HepG2 (cell line): ENCODE results near the gene MINDY1. TPM values are rescaled to one million over a fixed set of nuclear protein-coding genes. Genes with fewer than 3 reads are reported as not detected.

Experiments
- ATAC-seq: fragments of 200-7000 bp; cut with Tn5 transposase; 3 replicates; pipeline ENCODE4 v1.9.1; 2020; ENCODE audit warnings: mild to moderate bottlenecking, moderate library complexity
- BruUV-seq: library from RNA; stranded (reverse); fragments of 400-500 nt; replicated peaks from 2 replicates; lab custom pipeline; 2021; lab: Mats Ljungman, UMichigan
- CTCF ChIA-PET: fragments of 300-600 bp; formaldehyde crosslinking; extraction: SDS; loops from one replicate; lab custom pipeline; 2021; ENCODE audit warnings: low total read pairs, inconsistent platforms, low intra/inter-chr PET ratio; lab: Yijun Ruan, JAX
- POLR2A ChIA-PET: fragments of 350-600 bp; sonication (Branson Sonifier 250); formaldehyde crosslinking; loops from one replicate; lab custom pipeline; 2020; ENCODE audit warnings: antibody characterized with exemption, inconsistent platforms; lab: Yijun Ruan, JAX
- DNase-seq: peaks from one replicate; pipeline ENCODE4 v3.0.0-alpha.2; 2015; ENCODE audit warnings: low spot score
- FAIRE-seq: peaks from 3 replicates; lab custom pipeline; 2011; peaks lifted over from hg19 to GRCh38; lab: Jason Lieb, UNC
- H2AFZ ChIP-seq: one replicate; pipeline ENCODE4 v1.6.1; 2011; ENCODE audit warnings: low read length, inconsistent platforms
- H3K27ac ChIP-seq: fragments of 300-600 bp; 3 replicates; pipeline ENCODE4 v1.8.0; 2011; ENCODE audit warnings: mixed run types, mild to moderate bottlenecking, mixed read lengths, low read length, inconsistent platforms; ENCODE audit not compliant: insufficient read depth; ENCODE audit errors: extremely low read length
- H3K27me3 ChIP-seq, 2 experiments: fragments of 200-600 bp in 1 of 2; 2 replicates in 1 of 2; 3 replicates in 1 of 2; pipeline versions ENCODE4 v1.6.0 to v1.8.0; 2011; ENCODE audit warnings: low read length in 2 of 2, mild to moderate bottlenecking in 2 of 2, moderate library complexity in 2 of 2, inconsistent platforms in 1 of 2; ENCODE audit not compliant: insufficient read depth in 2 of 2, control insufficient read depth in 1 of 2
- H3K36me3 ChIP-seq, 2 experiments: fragments of 200-600 bp in 1 of 2; replicated peaks in 1 of 2; 2 replicates in 1 of 2; 3 replicates in 1 of 2; pipeline versions ENCODE4 v1.5.1 to v1.8.0; 2011; ENCODE audit warnings: low read length in 2 of 2, inconsistent platforms in 1 of 2; ENCODE audit not compliant: insufficient read depth in 2 of 2, control insufficient read depth in 1 of 2
- H3K4me1 ChIP-seq: 2 replicates; pipeline ENCODE4 v1.5.1; 2012; ENCODE audit warnings: low read length, inconsistent platforms; ENCODE audit not compliant: insufficient read depth
- H3K4me2 ChIP-seq: 2 replicates; pipeline ENCODE4 v1.6.0; 2011; ENCODE audit warnings: low read depth, low read length, inconsistent platforms
- H3K4me3 ChIP-seq, 3 experiments: fragments of 200-600 bp in 1 of 3; sonication (generic), shearing (Covaris generic) in 1 of 3; replicated peaks in 1 of 3; 2 replicates each; pipeline ENCODE4 v1.5.1; 2011 to 2016; ENCODE audit warnings: low read length in 3 of 3, inconsistent platforms in 2 of 3, low read depth in 2 of 3, mild to moderate bottlenecking in 2 of 3, control low read depth in 1 of 3, mixed read lengths in 1 of 3; ENCODE audit not compliant: insufficient read depth in 1 of 3
- H3K79me2 ChIP-seq: one replicate; pipeline ENCODE4 v1.6.1; 2011; ENCODE audit warnings: low read length, inconsistent platforms; ENCODE audit not compliant: insufficient read depth
- H3K9ac ChIP-seq: 2 replicates; pipeline ENCODE4 v1.6.0; 2011; ENCODE audit warnings: mild to moderate bottlenecking, low read depth, low read length, inconsistent platforms; ENCODE audit not compliant: insufficient read depth
- H3K9me3 ChIP-seq: 2 replicates; pipeline ENCODE4 v1.5.1; 2012; ENCODE audit warnings: mild to moderate bottlenecking, low read length
- H4K20me1 ChIP-seq: 2 replicates; pipeline ENCODE4 v1.6.0; 2011; ENCODE audit warnings: inconsistent platforms, mild to moderate bottlenecking, low read length, moderate library complexity; ENCODE audit not compliant: insufficient read depth
- ARNT2 ChIP-seq: sonication (generic); formaldehyde crosslinking; IDR thresholded peaks from 2 replicates; pipeline ENCODE4 v1.8.0; 2022; ENCODE audit warnings: mild to moderate bottlenecking, low read depth, missing genetic modification reagents, moderate library complexity
- ASH2L ChIP-seq: fragments of 300-600, 200-600 bp; sonication (generic); IDR thresholded peaks from 2 replicates; pipeline ENCODE4 v1.7.0; 2017; ENCODE audit warnings: low read depth, mild to moderate bottlenecking, moderate library complexity, mixed read lengths, low read length; ENCODE audit not compliant: insufficient read length
- CC2D1A ChIP-seq: sonication (generic); formaldehyde crosslinking; IDR thresholded peaks from 2 replicates; pipeline ENCODE4 v1.8.1; 2023; ENCODE audit warnings: mild to moderate bottlenecking, missing genetic modification reagents
- GATAD1 ChIP-seq: IDR thresholded peaks from 2 replicates; pipeline ENCODE4 v1.6.1; 2016; ENCODE audit warnings: missing genetic modification reagents, missing compliant biosample characterization
- IKZF1 ChIP-seq: fragments of 450-650 bp; IDR thresholded peaks from 2 replicates; pipeline ENCODE4 v1.7.1; 2016
- ZNF431 ChIP-seq: sonication (generic); formaldehyde crosslinking; IDR thresholded peaks from 2 replicates; pipeline ENCODE4 v1.9.0; 2022; ENCODE audit warnings: missing genetic modification reagents, low read depth, mild to moderate bottlenecking, borderline replicate concordance
- ZNF589 ChIP-seq: sonication (generic); formaldehyde crosslinking; conservative IDR thresholded peaks from 2 replicates; pipeline ENCODE4 v1.8.0; 2022; ENCODE audit warnings: mild to moderate bottlenecking, moderate library complexity, missing genetic modification reagents
- ZSCAN25 ChIP-seq: sonication (generic); formaldehyde crosslinking; IDR thresholded peaks from 2 replicates; pipeline ENCODE4 v1.8.0; 2022; ENCODE audit warnings: mild to moderate bottlenecking, missing genetic modification reagents
- WGBS: methylation state at CpG from one replicate; pipeline ENCODE4 v1.1.6; 2017; ENCODE audit warnings: low lambda C conversion rate; 5-methylcytosine and 5-hydroxymethylcytosine counted together
- in situ Hi-C: cut with HindIII; loops from 2 replicates; pipeline ENCODE4 v1.10.0; 2017; ENCODE audit warnings: low pct_unique_long_range_greater_than_20kb; ENCODE audit not compliant: extremely low pct_ligation_motif_present
- intact Hi-C: fragments of 100-400 bp; cut with micrococcal nuclease; formaldehyde crosslinking; loops from one replicate; pipeline ENCODE4 v1.10.0; 2022; ENCODE audit not compliant: unreplicated experiment
- polyA plus RNA-seq, 8 experiments: library from polyadenylated mRNA; depleted of rRNA in 3 of 8; stranded (reverse) in 7 of 8; unstranded in 1 of 8; fragments of >200 nt; fragmentation: Illumina TruSeq in 4 of 8; extraction: Trizol in 4 of 8; gene quantifications; 2 replicates each; pipeline versions ENCODE4 v1.2.1 to v1.2.3, GENCODE V29; 2011 to 2016; ENCODE audit warnings: low read depth in 4 of 8, missing spikeins in 1 of 8, mixed read lengths in 1 of 8; ENCODE audit not compliant: insufficient read depth in 1 of 8
- total RNA-seq, 5 experiments: library from RNA; depleted of rRNA; stranded (reverse); fragments of >200 nt; fragmentation: Illumina TruSeq; extraction: Trizol; gene quantifications; 2 replicates each; pipeline ENCODE4 v1.2.3, GENCODE V29; 2016; ENCODE audit warnings: low read depth in 1 of 5
- TF ChIP-seq, protein P1 (sequence below): sonication (generic); formaldehyde crosslinking; IDR thresholded peaks from 2 replicates; pipeline ENCODE4 v1.4.0; 2020; ENCODE audit warnings: mild to moderate bottlenecking, missing genetic modification reagents
- TF ChIP-seq, protein P2 (sequence below): IDR thresholded peaks from 2 replicates; pipeline ENCODE4 v1.6.1; 2012; ENCODE audit warnings: low read length, improper control_type of control experiment

Gene MINDY1
- total and polyA plus RNA-seq, 2 of the 13 experiments (the other 11 are each of a cell fraction or from before 2014, with no cell fraction given): 11.1 to 15.0 TPM

DNA sequence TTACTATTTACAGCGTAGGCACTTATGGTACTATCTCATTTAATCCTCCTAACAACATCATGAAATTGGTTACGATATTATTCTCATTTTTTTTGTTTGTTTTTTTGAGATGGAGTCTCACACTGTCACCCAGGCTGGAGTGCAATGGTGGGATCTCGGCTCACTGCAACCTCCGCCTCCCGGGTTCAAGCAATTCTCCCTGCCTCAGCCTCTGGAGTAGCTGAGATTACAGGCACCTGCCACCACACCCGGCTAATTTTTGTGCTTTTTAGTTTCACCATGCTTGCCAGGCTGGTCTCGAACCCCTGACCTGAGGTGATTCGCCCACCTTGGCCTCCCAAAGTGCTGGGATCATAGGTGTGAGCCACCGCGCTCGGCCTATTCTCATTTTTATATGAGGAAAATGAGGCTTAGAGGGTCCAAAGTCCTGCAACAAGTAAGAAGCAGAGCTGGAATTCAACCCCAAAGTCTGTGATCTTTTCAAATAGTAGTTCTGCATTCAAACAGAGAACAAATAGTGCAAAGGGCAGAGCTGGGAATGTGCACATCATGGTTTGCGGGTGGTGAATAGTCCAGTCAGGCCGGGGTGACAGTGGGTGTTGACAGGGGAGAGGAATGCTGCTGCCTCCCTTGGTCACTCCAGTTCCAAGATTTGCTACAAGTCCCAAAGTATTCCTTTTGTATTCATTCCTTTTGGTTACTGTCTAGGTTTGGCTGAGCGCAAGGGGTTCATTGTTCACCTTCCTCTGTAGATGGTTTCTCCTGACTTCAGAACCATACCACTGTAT is 6.2 kb upstream of the MINDY1 start:
- intact Hi-C loops (loop anchor here (2.0 to 5.0 kb wide), 2 partner anchors 46 to 134 kb away; partner anchors contain the start of genes CDC42SE1 and SEMA6C), in situ Hi-C loops (no loop called here)
- Histone ChIP-seq H3K4me1 (peaks cover 62% of the 10 kb centered on the region), H3K27ac (peak overlapping the region; percentile 99), H3K4me2 (peak overlapping the region; percentile 80), H2AFZ (no peak overlapping the region), H4K20me1 (no peaks in the 10 kb centered on the region), H3K27me3 (no peaks in the 10 kb centered on the region; a peak in 1 of 5 replicates), H3K79me2 (peaks cover 20% of the 10 kb centered on the region), H3K9me3 (no peaks in the 10 kb centered on the region), H3K4me3 (peak overlapping the region; percentile 18 to 44 (median 39); a peak in 5 of 6 replicates), H3K36me3 (no peaks in the 10 kb centered on the region; a peak in 1 of 5 replicates), H3K9ac (peak overlapping the region; percentile 78)
- DNase-seq (peak; percentile 98), ATAC-seq (peak; percentile 93), FAIRE-seq (peak; percentile 94)
- WGBS: 18% methylated on average over 14 of the region's 14 CpGs
- ChIA-PET CTCF (interaction anchor here (0.8 to 1.3 kb wide), 2 partner anchors 11 to 33 kb away, joined by 3 to 6 read pairs; no protein-coding TSS in a partner anchor), POLR2A (interaction anchor here (0.6 to 4.0 kb wide), 17 partner anchors 10 to 433 kb away, joined by 3 to 21 read pairs (median 4); partner anchors contain the start of genes ANXA9, C1orf56, CDC42SE1 and CERS2)
- no TSS peak for BruUV-seq
- TF ChIP-seq ZNF589 (CRISPR knock-in tag) (no peak), ASH2L (peak; percentile 86), GATAD1 (CRISPR knock-in tag) (no peak), IKZF1 (no peak), ZSCAN25 (CRISPR knock-in tag) (peak; percentile 80), ARNT2 (CRISPR knock-in tag) (0 out of 2 replicates have a peak, but pooled peaks have one; percentile 30), CC2D1A (no peak), ZNF431 (CRISPR knock-in tag) (no peak)
- TF ChIP-seq, protein P1, sequence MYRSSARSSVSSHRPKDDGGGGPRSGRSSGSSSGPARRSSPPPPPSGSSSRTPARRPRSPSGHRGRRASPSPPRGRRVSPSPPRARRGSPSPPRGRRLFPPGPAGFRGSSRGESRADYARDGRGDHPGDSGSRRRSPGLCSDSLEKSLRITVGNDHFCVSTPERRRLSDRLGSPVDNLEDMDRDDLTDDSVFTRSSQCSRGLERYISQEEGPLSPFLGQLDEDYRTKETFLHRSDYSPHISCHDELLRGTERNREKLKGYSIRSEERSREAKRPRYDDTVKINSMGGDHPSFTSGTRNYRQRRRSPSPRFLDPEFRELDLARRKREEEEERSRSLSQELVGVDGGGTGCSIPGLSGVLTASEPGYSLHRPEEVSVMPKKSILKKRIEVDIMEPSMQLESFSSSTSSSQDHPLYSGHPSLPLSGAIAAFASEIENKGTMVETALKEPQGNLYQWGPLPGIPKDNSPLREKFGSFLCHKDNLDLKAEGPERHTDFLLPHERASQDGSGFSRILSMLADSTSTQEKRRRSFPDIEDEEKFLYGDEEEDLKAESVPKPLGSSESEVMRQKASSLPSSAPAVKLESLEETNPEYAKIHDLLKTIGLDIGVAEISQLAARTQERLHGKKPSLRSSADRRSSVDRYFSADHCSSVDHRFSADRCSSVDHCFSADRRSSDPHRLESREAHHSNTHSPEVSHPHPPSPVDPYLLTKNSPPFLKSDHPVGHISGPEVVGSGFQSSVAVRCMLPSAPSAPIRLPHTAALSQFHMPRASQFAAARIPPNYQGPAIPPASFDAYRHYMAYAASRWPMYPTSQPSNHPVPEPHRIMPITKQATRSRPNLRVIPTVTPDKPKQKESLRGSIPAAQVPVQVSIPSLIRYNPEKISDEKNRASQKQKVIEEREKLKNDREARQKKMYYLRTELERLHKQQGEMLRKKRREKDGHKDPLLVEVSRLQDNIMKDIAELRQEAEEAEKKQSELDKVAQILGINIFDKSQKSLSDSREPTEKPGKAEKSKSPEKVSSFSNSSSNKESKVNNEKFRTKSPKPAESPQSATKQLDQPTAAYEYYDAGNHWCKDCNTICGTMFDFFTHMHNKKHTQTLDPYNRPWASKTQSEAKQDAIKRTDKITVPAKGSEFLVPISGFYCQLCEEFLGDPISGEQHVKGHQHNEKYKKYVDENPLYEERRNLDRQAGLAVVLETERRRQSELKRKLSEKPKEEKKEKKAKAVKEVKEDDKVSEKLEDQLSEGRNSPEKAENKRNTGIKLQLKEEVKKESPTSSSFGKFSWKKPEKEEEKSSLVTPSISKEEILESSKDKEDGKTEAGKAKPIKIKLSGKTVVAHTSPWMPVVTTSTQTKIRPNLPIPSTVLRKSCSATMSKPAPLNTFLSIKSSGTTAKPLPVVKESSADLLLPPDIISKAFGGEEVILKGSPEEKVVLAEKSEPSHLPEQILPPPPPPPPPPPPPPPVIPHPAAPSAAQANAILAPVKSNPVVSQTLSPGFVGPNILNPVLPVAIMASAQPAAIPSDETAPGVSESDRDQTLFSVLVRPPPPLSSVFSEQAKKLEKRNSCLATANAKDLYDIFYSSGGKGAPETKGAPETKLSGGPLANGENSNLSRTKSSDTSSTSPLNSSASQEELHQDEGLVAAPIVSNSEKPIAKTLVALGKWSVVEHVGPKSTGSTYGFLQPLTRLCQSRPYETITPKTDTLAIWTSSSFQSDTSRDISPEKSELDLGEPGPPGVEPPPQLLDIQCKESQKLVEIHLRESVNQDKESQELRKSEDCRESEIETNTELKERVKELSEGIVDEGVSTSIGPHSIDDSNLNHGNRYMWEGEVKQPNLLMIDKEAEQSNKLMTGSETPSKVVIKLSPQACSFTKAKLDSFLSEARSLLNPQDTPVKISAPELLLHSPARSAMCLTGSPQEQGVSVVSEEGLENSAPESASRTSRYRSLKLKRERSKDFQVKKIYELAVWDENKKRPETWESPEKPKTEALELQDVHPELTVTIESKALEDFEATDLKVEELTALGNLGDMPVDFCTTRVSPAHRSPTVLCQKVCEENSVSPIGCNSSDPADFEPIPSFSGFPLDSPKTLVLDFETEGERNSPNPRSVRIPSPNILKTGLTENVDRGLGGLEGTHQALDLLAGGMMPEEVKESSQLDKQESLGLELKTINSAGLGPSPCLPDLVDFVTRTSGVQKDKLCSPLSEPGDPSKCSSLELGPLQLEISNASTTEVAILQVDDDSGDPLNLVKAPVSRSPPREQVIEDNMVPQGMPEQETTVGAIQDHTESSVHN: no peak
- TF ChIP-seq, protein P2, sequence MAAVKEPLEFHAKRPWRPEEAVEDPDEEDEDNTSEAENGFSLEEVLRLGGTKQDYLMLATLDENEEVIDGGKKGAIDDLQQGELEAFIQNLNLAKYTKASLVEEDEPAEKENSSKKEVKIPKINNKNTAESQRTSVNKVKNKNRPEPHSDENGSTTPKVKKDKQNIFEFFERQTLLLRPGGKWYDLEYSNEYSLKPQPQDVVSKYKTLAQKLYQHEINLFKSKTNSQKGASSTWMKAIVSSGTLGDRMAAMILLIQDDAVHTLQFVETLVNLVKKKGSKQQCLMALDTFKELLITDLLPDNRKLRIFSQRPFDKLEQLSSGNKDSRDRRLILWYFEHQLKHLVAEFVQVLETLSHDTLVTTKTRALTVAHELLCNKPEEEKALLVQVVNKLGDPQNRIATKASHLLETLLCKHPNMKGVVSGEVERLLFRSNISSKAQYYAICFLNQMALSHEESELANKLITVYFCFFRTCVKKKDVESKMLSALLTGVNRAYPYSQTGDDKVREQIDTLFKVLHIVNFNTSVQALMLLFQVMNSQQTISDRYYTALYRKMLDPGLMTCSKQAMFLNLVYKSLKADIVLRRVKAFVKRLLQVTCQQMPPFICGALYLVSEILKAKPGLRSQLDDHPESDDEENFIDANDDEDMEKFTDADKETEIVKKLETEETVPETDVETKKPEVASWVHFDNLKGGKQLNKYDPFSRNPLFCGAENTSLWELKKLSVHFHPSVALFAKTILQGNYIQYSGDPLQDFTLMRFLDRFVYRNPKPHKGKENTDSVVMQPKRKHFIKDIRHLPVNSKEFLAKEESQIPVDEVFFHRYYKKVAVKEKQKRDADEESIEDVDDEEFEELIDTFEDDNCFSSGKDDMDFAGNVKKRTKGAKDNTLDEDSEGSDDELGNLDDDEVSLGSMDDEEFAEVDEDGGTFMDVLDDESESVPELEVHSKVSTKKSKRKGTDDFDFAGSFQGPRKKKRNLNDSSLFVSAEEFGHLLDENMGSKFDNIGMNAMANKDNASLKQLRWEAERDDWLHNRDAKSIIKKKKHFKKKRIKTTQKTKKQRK: no peak
